H54 (cell line): ENCODE measurements around the gene SLC19A2.
A peak's percentile ranks its signal among the peaks of the same experiment; 100 is the strongest.

Experiments used
- DNase-seq: peaks from one replicate; pipeline ENCODE4 v3.0.0; 2011; ENCODE audit warnings: low spot score, mixed read lengths; ENCODE audit not compliant: insufficient read length
- FAIRE-seq: peaks from 3 replicates; lab custom pipeline; 2011; peaks lifted over from hg19 to GRCh38; lab: Jason Lieb, UNC
- POLR2A ChIP-seq: IDR thresholded peaks from 2 replicates; pipeline ENCODE4 v1.6.1; 2011; ENCODE audit warnings: low read depth, mild to moderate bottlenecking, low read length

The SLC19A2 gene

DNA sequence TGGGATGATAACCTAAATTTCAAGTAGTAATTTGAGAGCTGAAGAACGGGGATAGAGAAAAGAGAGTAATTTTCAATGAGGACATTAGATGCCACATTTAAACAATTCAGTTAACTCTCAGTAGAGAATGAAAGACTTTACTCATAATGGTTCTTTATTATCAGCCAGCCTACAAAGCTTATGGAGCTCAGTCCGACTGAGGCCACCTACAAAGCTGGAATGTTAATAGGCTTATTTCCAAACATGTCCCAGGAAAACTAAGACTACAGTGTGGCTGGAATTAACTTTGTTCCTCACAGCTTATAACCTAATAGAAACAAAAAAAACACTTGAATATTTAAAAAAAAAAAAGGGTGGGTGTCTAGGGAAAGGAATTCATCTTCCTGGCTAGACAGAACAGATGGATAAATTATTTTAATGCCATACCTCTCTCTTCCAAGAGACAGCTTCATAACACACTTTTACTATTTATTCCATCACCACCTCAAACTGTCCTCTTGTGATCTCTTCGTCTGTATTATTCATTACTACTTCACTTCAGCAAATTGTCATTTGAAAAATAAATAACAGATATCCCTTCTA, 9.8 kb downstream of the SLC19A2 start:
- FAIRE-seq, result no peak
- no peak for TF ChIP-seq POLR2A

DNA sequence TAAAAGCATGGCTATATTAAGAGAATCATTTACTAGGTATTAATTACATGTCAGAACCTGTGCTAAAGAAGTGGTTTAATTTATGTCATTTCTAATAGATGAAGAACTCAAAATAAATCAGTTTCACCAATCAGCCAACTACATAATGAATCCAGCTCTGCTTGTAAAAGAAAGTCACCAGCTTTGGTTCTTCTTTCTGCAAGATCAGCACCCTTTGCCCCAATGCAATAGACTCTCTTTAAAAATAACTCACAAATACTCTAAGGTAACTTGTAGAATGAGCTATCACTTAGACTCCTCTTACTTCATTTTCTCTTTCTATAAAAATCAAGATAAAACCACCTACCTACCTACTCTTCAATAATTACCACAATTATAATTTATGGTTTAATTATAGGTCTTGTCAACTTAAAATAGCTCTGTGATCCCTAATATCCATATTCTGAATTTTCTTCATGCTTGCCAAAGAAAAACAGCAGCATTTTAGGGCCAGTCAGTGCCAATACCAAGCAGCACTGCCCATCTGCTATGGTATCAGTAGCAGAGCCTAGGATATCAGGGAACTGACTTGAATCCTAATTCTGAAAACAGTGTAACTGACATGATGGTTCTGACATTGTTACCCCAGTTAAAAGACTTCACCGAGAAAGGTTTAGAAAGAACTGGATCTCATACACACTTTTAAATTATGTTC, 11.3 kb downstream of the SLC19A2 start:
- no peak for FAIRE-seq
- no peak for DNase-seq
- no peak for TF ChIP-seq POLR2A

More for the DNA sequence above, 9.8 kb downstream of the SLC19A2 start:
- no peak for DNase-seq

DNA sequence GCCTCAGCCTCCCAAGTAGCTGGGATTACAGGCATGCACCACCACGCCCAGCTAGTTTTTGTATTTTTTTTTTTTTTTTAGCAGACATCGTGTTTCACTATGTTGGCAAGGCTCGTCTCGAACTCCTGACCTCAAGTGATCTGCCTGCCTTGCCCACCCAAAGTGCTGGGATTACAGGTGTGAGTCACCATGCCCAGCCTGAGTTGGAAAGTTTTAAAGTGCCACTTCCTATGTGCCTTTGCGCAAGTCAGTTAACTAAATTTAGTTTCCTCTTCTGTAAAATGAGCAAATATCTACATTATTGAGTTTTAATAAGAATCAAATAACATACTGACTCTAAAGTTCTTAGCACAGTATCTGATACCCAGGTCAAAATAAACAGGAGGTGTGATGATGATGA, 12.4 kb downstream of the SLC19A2 start:
- FAIRE-seq (peak; percentile 23), DNase-seq (no peak)
- TF ChIP-seq POLR2A, result no peak

DNA sequence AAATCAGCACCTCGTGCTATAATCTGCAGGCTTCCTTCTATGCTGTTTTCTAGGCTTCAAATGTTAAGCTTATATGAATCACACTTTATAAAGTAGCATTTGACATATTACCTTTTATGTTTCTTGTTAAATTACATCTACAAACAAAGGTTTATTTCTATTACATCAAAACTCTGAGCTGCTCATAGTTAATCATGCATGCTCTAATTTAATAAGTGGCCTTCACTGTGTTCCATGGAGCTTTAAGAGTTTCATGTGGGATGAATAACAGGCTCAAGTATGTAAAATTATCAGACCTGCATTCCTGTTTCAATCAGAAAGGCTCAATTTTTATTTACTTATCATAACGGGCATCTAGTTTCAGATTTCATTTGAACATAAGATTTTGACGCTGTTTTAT, 13.0 kb downstream of the SLC19A2 start:
- FAIRE-seq (no peak), DNase-seq (no peak)
- TF ChIP-seq POLR2A, result no peak

DNA sequence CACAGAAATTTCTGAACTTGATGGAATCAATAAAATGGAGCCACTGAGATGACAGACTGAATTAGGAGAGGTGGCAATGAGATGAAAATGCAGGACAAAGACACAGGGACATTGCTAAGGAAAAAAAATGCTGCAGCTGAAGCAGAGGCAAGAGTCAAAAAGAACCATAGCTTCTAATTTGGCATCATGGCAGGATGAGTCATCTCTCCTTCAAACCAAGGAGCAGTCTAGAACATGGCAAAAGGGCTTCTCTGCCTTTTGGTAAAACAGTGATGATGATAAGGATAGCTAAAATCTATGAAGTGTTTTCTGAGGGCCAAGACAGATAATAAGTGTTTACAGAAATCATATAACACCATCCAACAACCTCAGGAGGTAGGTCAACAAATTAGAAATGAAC, 16.8 kb downstream of the SLC19A2 start:
- FAIRE-seq, result no peak
- DNase-seq, result no peak
- no peak for TF ChIP-seq POLR2A

DNA sequence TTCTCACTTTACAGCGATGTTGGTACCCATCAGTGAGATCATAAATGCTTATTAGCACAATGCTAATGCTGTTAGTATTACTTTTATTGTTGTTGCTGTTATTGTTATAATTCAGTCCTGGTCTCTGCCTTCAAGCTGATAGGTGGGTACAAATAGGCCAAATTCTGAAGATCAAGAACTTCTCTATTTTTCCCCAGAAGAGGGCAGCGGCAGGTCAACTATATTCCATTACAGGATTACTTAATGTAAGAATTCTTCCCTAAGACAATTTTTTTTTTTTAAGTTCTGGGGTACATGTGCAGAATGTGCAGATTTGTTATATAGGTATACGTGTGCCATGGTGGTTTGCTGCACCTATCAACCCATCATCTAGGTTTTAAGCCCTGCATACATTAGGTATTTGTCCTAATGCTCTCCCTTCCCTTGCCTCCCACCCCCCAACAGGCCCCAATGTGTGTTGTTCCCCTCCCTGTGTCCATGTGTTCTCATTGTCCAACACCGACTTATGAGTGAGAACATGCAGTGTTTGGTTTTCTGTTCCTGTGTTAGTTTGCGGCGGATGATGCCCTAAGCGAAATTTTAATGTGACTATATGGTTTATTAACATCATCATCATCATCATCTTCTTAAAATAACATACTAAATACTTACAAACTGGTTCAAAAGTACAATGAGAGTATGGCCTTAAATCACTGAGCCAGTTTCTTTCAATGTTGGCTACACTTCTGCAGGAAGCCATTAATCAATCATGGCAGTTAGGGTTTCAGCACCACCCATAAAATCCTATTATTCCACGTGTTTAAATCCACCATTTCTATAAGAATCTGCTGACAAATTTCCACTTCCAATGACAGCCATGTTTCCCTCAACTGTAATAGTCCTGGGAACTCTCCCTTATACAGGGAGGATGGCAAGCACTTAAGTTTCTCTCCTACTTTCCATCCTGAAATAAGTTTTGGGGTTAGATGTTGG, 19.2 kb downstream of the SLC19A2 start:
- TF ChIP-seq POLR2A, result no peak
- DNase-seq (no peak), FAIRE-seq (peak; percentile 11)

DNA sequence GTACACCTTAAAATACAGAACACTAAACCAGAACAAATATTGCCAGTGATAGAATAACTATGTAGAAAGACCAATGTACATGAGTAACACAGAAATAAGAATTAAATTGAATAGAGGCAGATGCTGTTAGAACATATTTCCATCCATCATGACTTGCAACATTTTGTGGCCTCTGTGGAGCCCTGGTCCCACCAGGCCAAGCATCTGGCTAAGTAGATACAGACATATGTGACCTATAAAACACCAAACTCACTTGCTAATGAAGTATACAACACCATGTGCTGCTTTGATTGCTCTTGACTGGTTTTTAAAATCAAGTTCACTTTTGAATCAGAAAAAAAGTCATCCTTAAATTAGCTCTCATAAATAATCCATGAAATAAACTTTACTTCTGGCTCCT, 20.5 kb downstream of the SLC19A2 start:
- no peak for TF ChIP-seq POLR2A
- FAIRE-seq (no peak), DNase-seq (no peak)

DNA sequence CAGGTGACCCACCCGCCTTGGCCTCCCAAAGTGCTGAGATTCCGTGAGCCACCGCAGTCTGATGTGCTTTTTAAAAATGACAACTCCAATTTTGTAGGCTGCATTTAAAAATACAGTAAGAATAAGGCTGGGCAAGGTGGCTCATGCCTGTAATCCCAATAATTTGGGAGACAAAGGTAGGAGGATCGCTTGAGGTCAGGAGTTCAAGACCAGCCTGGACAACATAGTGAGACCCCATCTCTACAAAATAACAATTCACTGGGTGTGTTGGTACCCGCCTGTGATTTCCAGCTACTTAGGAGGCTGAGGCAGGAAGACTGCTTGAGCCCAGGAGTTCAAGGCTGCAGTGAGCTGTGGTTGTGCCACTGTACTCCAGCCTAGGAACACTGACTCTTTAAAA, 23.4 kb downstream of the SLC19A2 start:
- FAIRE-seq, result no peak
- TF ChIP-seq POLR2A, result no peak
- DNase-seq, result no peak

DNA sequence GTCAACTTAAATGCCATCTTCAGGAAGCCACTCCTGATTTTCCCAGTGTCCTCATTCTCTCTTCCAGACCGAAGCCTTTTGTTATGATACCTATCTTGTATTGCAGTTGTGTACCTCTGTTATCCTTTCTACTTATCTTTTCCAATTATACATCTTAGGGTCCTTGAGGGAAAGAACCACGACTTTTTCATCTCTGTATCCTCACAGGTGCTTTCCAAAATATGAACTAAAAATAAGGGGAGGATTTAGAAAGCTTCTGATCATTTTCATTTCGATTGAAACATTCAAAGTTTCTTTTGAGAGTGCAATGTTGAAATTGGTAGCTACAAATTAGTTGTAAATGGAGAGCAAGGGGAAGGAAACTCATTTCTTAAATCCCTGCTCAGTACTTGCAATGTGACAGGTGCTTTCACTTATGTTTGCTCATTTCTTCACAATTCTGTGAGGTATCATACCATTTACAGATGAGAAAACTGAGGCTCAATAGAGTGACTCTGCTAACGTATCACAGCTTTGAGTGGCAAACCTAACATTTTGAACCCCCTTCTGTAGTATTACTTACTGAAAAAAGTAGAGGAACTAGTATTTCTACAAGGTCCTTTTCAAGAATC, 24.2 kb downstream of the SLC19A2 start:
- FAIRE-seq, result no peak
- no peak for DNase-seq

DNA sequence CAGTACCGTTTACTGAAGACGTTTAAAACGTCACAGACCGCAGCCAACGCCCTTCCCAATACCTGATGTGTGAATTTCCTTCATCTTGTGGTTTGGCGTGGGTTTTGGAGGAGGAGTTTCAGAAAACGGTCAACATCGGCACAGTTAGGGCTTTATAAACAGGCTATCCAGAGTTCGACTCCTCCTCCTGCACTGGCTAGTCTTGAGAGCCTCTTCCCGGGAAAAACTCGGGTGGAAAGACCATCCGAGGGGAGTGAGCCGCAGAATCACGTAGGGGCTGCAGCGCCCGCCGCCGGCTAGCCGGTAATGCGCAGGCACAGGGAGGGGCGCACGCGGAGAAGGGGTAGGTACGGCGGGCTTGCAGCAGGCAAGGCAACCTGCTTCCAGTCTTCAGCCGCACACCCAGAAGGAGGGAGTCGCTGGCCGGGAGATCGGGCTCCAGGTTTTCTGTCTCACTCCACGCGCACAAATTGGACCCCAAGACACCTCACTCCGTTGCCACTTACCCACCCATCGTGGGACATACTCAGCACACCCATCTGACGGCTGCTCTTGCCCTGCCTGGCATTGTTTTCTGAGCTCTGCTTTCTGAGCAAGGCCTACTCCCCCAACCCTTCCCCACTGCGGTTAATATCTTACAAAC, 25.4 kb downstream of the SLC19A2 start:
- FAIRE-seq (no peak), DNase-seq (no peak)
- no peak for TF ChIP-seq POLR2A

More for the DNA sequence above, 24.2 kb downstream of the SLC19A2 start:
- TF ChIP-seq POLR2A, result no peak

DNA sequence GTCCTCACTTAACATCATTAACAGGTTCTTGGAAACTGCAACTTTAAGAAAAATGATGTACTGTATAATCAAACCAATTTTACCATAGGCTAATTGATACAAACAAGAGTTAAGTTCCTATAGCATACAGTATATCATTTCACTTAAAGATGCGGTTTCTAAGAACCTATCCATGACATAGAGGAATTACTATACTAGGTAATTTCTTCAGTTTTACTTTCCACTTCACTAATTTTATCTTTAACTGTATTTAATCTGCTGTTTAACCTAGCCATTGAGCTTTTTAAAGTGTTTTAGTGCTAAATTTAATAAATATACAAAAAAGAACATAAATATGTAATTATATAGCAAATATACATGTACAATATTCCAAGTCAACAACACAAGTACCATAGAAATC, 28.3 kb downstream of the SLC19A2 start:
- FAIRE-seq, result no peak
- no peak for DNase-seq
- no peak for TF ChIP-seq POLR2A

DNA sequence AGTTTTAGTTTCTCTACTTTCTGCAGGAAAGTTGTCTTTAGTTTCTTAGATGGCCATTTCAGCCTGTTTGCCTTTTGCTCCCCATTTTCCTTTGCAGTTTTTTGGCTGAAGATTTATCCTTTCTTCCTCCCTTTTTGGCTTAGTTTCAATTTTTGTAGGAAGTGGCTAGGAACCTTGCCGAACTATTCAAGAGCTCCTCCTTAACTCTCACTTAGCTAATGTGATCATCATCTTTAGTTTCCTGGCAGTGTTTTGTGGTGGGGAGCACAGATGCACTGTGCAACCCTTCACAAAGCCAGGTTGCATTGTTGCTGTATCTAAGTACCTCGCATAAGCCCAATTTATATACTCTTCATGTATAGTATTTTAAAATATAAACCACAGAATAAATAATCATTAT, 29.7 kb downstream of the SLC19A2 start:
- no peak for DNase-seq
- no peak for FAIRE-seq
- no peak for TF ChIP-seq POLR2A

DNA sequence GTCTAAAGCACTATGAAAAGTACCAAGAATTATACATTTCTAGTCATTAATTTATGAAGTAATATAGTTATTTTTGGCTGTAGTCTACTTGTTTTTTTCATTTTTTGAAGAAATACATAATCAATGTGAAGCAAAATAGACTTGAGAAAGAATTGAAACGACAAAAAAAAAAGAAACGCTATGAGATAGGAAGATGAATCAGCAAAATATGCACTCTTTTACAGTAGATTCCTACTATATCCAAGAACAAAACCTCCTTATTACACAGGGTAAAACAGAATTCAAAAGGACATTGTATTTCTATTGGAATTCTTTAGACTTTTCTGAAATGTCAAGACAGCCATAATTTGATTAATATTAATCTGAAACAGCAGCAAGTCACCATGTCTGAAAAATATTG, 32.8 kb downstream of the SLC19A2 start:
- no peak for DNase-seq
- FAIRE-seq, result no peak
- no peak for TF ChIP-seq POLR2A
